Fibroblast of the aortic adventitia (primary cell): ENCODE measurements around the gene ORMDL3. TPM values are rescaled to one million over a fixed set of nuclear protein-coding genes. Genes with fewer than 3 reads are reported as not detected.

ENCODE experiments used
- DNase-seq: peaks from one replicate; pipeline ENCODE4 v3.0.0-alpha.2; 2010; ENCODE audit warnings: low read depth
- H3K4me3 ChIP-seq: 2 replicates; pipeline ENCODE4 v1.5.1; 2011; ENCODE audit warnings: low read depth, mild to moderate bottlenecking, control low read depth, low read length, moderate library complexity
- CTCF ChIP-seq: IDR thresholded peaks from 2 replicates; pipeline ENCODE4 v1.5.1; 2011; ENCODE audit warnings: mild to moderate bottlenecking, low read length, control low read depth, inconsistent platforms; ENCODE audit not compliant: insufficient read depth
- total RNA-seq: library from RNA; depleted of rRNA; stranded (reverse); fragments of >200 nt; gene quantifications from 2 replicates; pipeline ENCODE4 v1.2.3, GENCODE V29; 2012; ENCODE audit warnings: low replicate concordance

ORMDL3 gene
- total RNA-seq, result 46.9 and 71.7 TPM in 2 replicates

- DNase-seq, result peak; percentile 93
- TF ChIP-seq CTCF, result no peak
- peak within 1 kb of the TSS; percentile 81 for H3K4me3 ChIP-seq
Observed at GRCh38 chr17:39927101-39927928, at the start of gene ORMDL3, which contains the start of gene LRRC3C. ORMDL3 (minus strand) TSS chr17:39927601; CDS start chr17:39924203, 3,398 bp downstream. LRRC3C (plus strand) TSS chr17:39927732; CDS start chr17:39941524, 13,792 bp downstream.

DNA sequence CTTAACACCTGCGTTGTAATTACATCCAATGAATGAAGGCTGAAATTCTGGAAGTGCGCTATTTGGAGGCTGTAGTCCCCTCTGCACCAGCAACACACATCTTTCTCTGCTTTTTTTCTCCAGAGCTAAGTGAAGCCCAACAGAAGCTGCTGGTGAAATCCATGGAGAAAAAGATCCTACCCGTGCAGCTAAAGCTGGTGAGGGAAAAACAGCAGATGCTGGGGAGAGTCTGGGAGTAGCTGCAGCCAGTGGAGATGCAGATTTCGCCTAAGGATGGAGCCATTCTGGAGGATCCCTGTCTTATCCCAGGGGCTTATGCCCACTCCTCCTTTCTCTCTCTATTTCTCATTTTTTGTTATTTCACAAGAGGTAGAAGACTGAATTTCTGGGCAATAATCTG is 48.4 kb upstream of the ORMDL3 start:
- no peak for DNase-seq
- TF ChIP-seq CTCF, result no peak
- H3K4me3 ChIP-seq, result no peak overlapping the region

GRCh38 chr17:39974433-39974832 is 47.0 kb upstream of the ORMDL3 start:
- TF ChIP-seq CTCF, result no peak
- DNase-seq, result no peak

DNA sequence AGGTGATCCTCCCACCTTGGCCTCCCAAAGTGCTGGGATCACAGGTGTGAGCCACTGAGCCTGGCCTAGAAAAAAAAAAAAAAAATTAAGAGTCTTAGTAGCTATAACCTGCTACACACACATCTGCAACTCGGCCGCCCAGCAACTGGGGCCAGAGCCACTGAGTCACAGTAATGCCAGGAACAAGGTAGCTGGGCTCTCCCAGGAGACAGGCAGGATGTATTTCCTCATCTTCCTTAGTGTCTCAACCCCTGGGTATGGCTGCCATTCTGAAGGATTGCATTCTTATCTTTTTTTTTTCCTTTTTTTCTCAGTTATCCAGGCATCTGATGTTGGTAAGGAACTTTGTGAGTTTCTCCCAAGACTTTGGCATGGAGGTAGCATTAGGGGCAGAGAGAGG is 46.1 kb upstream of the ORMDL3 start:
- DNase-seq, result no peak
- TF ChIP-seq CTCF, result no peak
- H3K4me3 ChIP-seq, result no peak overlapping the region

More at GRCh38 chr17:39974433-39974832, 47.0 kb upstream of the ORMDL3 start:
- H3K4me3 ChIP-seq, result no peak overlapping the region

- peak; percentile 28 for DNase-seq
- no peak for TF ChIP-seq CTCF
- H3K4me3 ChIP-seq, result peak overlapping the region; percentile 18
Observed at GRCh38 chr17:39972271-39972670, 44.9 kb upstream of the ORMDL3 start.

- TF ChIP-seq CTCF, result no peak
- no peak for DNase-seq
- H3K4me3 ChIP-seq, result no peak overlapping the region
Observed at GRCh38 chr17:39971076-39971603, 43.7 kb upstream of the ORMDL3 start.
